SK-N-SH treated with all-trans-retinoic acid at 6 μM for 48 hours (cell line): ENCODE data around the gene CLK3.

Experiments
- ESRRG ChIP-seq: fragments of 250-450 bp; sonication (Bioruptor Pico); IDR thresholded peaks from 2 replicates; pipeline ENCODE4 v1.6.1; 2021; ENCODE audit warnings: mild to moderate bottlenecking
- GLIS3 ChIP-seq: fragments of 250-450 bp; sonication (Bioruptor Pico); IDR thresholded peaks from 2 replicates; pipeline ENCODE4 v1.5.0; 2020; ENCODE audit warnings: mild to moderate bottlenecking, moderate library complexity
- OSR1 ChIP-seq: fragments of 250-450 bp; sonication (Bioruptor Pico); IDR thresholded peaks from 2 replicates; pipeline ENCODE4 v1.8.0; 2022; ENCODE audit warnings: moderate library complexity, mild to moderate bottlenecking, inconsistent platforms
- PATZ1 ChIP-seq: fragments of 250-450 bp; sonication (Bioruptor Pico); IDR thresholded peaks from 2 replicates; pipeline ENCODE4 v1.8.0; 2020; ENCODE audit warnings: mild to moderate bottlenecking, moderate library complexity, borderline replicate concordance
- RARB ChIP-seq: fragments of 250-450 bp; sonication (Bioruptor Pico); IDR thresholded peaks from 2 replicates; pipeline ENCODE4 v1.8.0; 2021; ENCODE audit warnings: mild to moderate bottlenecking, moderate library complexity
- TCF4 ChIP-seq: fragments of 250-450 bp; sonication (Bioruptor Pico); IDR thresholded peaks from 2 replicates; pipeline ENCODE4 v1.8.0; 2021; ENCODE audit warnings: mild to moderate bottlenecking, moderate library complexity, borderline replicate concordance
- TOX ChIP-seq: fragments of 250-450 bp; sonication (Bioruptor Pico); IDR thresholded peaks from 2 replicates; pipeline ENCODE4 v1.8.0; 2021; ENCODE audit warnings: mild to moderate bottlenecking, moderate library complexity, borderline replicate concordance
- ZC3H10 ChIP-seq: fragments of 250-450 bp; sonication (Bioruptor Pico); IDR thresholded peaks from 2 replicates; pipeline ENCODE4 v1.5.1; 2021; ENCODE audit warnings: mild to moderate bottlenecking, moderate library complexity
- ZFP3 ChIP-seq: fragments of 250-450 bp; sonication (Bioruptor Pico); IDR thresholded peaks from 2 replicates; pipeline ENCODE4 v1.5.0; 2020; ENCODE audit warnings: mild to moderate bottlenecking, moderate library complexity
- ZFP30 ChIP-seq: fragments of 450-650 bp; formaldehyde crosslinking; IDR thresholded peaks from 2 replicates; pipeline ENCODE4 v1.5.0; 2022; ENCODE audit warnings: mild to moderate bottlenecking, moderate library complexity
- ZNF70 ChIP-seq: fragments of 450-650 bp; formaldehyde crosslinking; IDR thresholded peaks from 2 replicates; pipeline ENCODE4 v1.5.0; 2020; ENCODE audit warnings: mild to moderate bottlenecking, moderate library complexity

DNA sequence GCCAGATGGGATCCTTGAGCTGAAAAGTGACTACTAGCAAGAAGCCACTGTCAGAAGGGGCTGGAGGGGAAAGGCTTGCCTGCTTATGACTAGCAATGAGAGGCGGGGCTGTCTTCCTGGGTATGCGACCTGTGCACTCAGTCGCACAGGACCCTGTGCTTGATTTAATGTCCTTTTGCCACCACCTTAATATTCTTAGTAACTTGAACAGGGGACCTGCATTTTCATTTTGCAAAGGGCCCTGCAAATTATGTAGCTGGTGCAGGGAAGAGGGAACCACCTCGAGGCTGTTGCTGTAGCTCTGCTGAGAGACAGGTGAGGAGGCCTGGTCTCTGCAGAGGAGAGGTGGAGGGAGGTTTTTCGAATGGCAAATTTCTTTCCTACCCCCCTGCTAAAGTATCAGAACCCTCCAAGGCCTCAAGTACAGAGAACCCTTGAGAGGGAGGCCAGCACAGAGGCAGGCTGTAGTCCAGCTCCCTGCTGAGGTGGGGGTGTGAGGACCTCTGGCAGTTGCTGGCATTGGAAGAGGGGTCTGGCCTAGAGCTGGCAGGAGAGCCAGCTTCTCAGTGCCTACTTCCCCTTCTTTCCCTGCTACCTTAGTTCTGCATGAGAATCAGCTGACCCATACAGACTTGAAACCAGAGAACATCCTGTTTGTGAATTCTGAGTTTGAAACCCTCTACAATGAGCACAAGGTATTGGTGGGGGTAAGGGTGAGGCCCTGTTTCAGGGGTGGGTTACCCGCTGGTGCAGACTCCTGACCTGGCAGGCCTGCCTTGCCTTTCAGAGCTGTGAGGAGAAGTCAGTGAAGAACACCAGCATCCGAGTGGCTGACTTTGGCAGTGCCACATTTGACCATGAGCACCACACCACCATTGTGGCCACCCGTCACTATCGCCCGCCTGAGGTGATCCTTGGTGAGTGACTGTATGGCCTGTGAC lies 11.4 kb downstream of the CLK3 start:
- no peak for TF ChIP-seq ZC3H10 (CRISPR knock-in tag)
- no peak for TF ChIP-seq GLIS3
- no peak for TF ChIP-seq ZFP30 (CRISPR knock-in tag)
- no peak for TF ChIP-seq ZFP3 (CRISPR knock-in tag)
- TF ChIP-seq RARB (CRISPR knock-in tag) = no peak
- no peak for TF ChIP-seq OSR1 (CRISPR knock-in tag)
- TF ChIP-seq TCF4 (CRISPR knock-in tag) = no peak
- no peak for TF ChIP-seq ESRRG (CRISPR knock-in tag)
- no peak for TF ChIP-seq TOX (CRISPR knock-in tag)
- no peak for TF ChIP-seq PATZ1 (CRISPR knock-in tag)
- TF ChIP-seq ZNF70 (CRISPR knock-in tag) = no peak
